Measurements from ENCODE around the gene EMC6.

The EMC6 gene

GRCh38 chr17:3718201-3718600 is 49.6 kb downstream of the EMC6 start:
- TF ChIP-seq, protein P1, sequence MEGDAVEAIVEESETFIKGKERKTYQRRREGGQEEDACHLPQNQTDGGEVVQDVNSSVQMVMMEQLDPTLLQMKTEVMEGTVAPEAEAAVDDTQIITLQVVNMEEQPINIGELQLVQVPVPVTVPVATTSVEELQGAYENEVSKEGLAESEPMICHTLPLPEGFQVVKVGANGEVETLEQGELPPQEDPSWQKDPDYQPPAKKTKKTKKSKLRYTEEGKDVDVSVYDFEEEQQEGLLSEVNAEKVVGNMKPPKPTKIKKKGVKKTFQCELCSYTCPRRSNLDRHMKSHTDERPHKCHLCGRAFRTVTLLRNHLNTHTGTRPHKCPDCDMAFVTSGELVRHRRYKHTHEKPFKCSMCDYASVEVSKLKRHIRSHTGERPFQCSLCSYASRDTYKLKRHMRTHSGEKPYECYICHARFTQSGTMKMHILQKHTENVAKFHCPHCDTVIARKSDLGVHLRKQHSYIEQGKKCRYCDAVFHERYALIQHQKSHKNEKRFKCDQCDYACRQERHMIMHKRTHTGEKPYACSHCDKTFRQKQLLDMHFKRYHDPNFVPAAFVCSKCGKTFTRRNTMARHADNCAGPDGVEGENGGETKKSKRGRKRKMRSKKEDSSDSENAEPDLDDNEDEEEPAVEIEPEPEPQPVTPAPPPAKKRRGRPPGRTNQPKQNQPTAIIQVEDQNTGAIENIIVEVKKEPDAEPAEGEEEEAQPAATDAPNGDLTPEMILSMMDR (IDR thresholded peaks at IDR 0.05; ENCODE audit: insufficient read depth, low read length, missing control alignments) = no peak
- no peak overlapping the region for H3K4me3 ChIP-seq (ENCODE audit: low read depth, low read length)
- ChIA-PET POLR2A (no interaction called here), CTCF (interaction anchor here (1.4 to 8.0 kb wide), 2 partner anchors 18 to 109 kb away, joined by 3 to 88 read pairs; no protein-coding TSS in a partner anchor)
- no peak for DNase-seq (ENCODE audit: low read depth, low spot score)

GRCh38 chr17:3719265-3719664 is 50.7 kb downstream of the EMC6 start:
- CTCF ChIA-PET = interaction anchor here (0.7 to 8.0 kb wide), 3 partner anchors 17 to 108 kb away, joined by 3 to 88 read pairs (median 3); no protein-coding TSS in a partner anchor
- no peak for DNase-seq (ENCODE audit: low read depth, low spot score)
- POLR2A ChIA-PET = no interaction called here
- TF ChIP-seq, protein P1 (IDR thresholded peaks at IDR 0.05; ENCODE audit: insufficient read depth, low read length, missing control alignments) = no peak
- no peak overlapping the region for H3K4me3 ChIP-seq (ENCODE audit: low read depth, low read length)

All from AG04449 (cell line).